Activated CD8-positive, alpha-beta memory T cell treated with anti-CD3 and anti-CD28 coated beads, Interleukin-2, amount 10 ng/mL, durations not matched to agents 7 days and 5 days (primary cell): ENCODE results near the gene SHH. TPM values are rescaled to one million over a fixed set of nuclear protein-coding genes. Genes with fewer than 3 reads are reported as not detected.
A peak's percentile ranks its signal among the peaks of the same experiment; 100 is the strongest.

Experiments
- ATAC-seq: fragments of 150-1000 bp; cut with Tn5 transposase; one replicate; pipeline ENCODE4 v1.10.0; 2021; ENCODE audit warnings: moderate library complexity
- CTCF ChIA-PET: fragments of 350-600 bp; sonication (Branson Sonifier 250); formaldehyde crosslinking; loops from one replicate; lab custom pipeline; 2021; ENCODE audit warnings: antibody characterized with exemption; lab: Charles Lee
- DNase-seq: peaks from one replicate; pipeline ENCODE4 v3.0.0-alpha.2; 2020
- H3K27ac Mint-ChIP-seq: one replicate; pipeline ENCODE4 v1.8.0; 2021; ENCODE audit warnings: mild to moderate bottlenecking, mixed read lengths
- H3K27me3 Mint-ChIP-seq: one replicate; pipeline ENCODE4 v1.8.0; 2021; ENCODE audit warnings: mixed read lengths
- H3K36me3 Mint-ChIP-seq: one replicate; pipeline ENCODE4 v1.8.0; 2021; ENCODE audit warnings: mild to moderate bottlenecking, mixed read lengths
- H3K4me1 Mint-ChIP-seq: one replicate; pipeline ENCODE4 v1.8.0; 2021; ENCODE audit warnings: mixed read lengths
- H3K4me3 Mint-ChIP-seq: one replicate; pipeline ENCODE4 v1.8.0; 2021; ENCODE audit warnings: mild to moderate bottlenecking, moderate library complexity, mixed read lengths
- H3K9me3 Mint-ChIP-seq: one replicate; pipeline ENCODE4 v1.8.0; 2022; ENCODE audit warnings: low read depth, mixed read lengths
- total RNA-seq, 2 experiments: library from RNA; stranded (reverse); gene quantifications; one replicate each; pipeline ENCODE4 v1.2.3, GENCODE V29; 2021

The SHH gene
- total RNA-seq, 2 experiments from 2014 or later, result not detected

GRCh38 chr7:155803418-155804376 is 8.6 kb downstream of the SHH start:
- H3K4me1 Mint-ChIP-seq, result peaks cover 20% of the 10 kb centered on the region
- no peak for ATAC-seq

GRCh38 chr7:155802906-155803417 is 9.3 kb downstream of the SHH start:
- no peak overlapping the region for H3K27ac Mint-ChIP-seq
- no peaks in the 10 kb centered on the region for H3K36me3 Mint-ChIP-seq
- H3K4me3 Mint-ChIP-seq, result no peak overlapping the region
- DNase-seq (no peak), ATAC-seq (no peak)
- H3K4me1 Mint-ChIP-seq, result peaks cover 19% of the 10 kb centered on the region
- CTCF ChIA-PET, result no interaction called here
- H3K9me3 Mint-ChIP-seq, result no peaks in the 10 kb centered on the region
- H3K27me3 Mint-ChIP-seq, result peaks cover 75% of the 10 kb centered on the region

More at GRCh38 chr7:155803418-155804376, 8.6 kb downstream of the SHH start:
- Mint-ChIP-seq H3K36me3 (no peaks in the 10 kb centered on the region), H3K27ac (no peak overlapping the region), H3K4me3 (peak overlapping the region; percentile 70), H3K9me3 (no peaks in the 10 kb centered on the region), H3K27me3 (peaks cover 71% of the 10 kb centered on the region)
- no peak for DNase-seq
- CTCF ChIA-PET, result no interaction called here

- Mint-ChIP-seq H3K9me3 (no peaks in the 10 kb centered on the region), H3K27me3 (peaks cover 69% of the 10 kb centered on the region), H3K4me3 (no peak overlapping the region), H3K4me1 (peaks cover 14% of the 10 kb centered on the region), H3K27ac (no peak overlapping the region), H3K36me3 (no peaks in the 10 kb centered on the region)
- DNase-seq (no peak), ATAC-seq (no peak)
- CTCF ChIA-PET, result no interaction called here
These were observed 10.0 kb downstream of the SHH start for GRCh38 chr7:155802291-155802690.

- CTCF ChIA-PET, result interaction anchor here (1.3 kb wide), 1 partner anchor 95 kb away, joined by 3 read pairs; no protein-coding TSS in a partner anchor
- H3K9me3 Mint-ChIP-seq, result no peaks in the 10 kb centered on the region
- H3K4me1 Mint-ChIP-seq, result peaks cover 10% of the 10 kb centered on the region
- H3K27ac Mint-ChIP-seq, result no peak overlapping the region
- no peak for DNase-seq
- ATAC-seq, result no peak
- H3K36me3 Mint-ChIP-seq, result no peaks in the 10 kb centered on the region
- H3K4me3 Mint-ChIP-seq, result no peak overlapping the region
- peaks cover 56% of the 10 kb centered on the region for H3K27me3 Mint-ChIP-seq
These were observed 11.5 kb downstream of the SHH start for GRCh38 chr7:155800741-155801267.

GRCh38 chr7:155800301-155800700 is 12.0 kb downstream of the SHH start:
- Mint-ChIP-seq H3K4me3 (no peak overlapping the region), H3K4me1 (peaks cover 9% of the 10 kb centered on the region), H3K9me3 (no peaks in the 10 kb centered on the region), H3K27me3 (peaks cover 55% of the 10 kb centered on the region), H3K36me3 (no peaks in the 10 kb centered on the region), H3K27ac (no peak overlapping the region)
- ATAC-seq, result no peak
- no peak for DNase-seq
- CTCF ChIA-PET, result interaction anchor here (1.3 kb wide), 1 partner anchor 94 kb away, joined by 3 read pairs; no protein-coding TSS in a partner anchor

DNA sequence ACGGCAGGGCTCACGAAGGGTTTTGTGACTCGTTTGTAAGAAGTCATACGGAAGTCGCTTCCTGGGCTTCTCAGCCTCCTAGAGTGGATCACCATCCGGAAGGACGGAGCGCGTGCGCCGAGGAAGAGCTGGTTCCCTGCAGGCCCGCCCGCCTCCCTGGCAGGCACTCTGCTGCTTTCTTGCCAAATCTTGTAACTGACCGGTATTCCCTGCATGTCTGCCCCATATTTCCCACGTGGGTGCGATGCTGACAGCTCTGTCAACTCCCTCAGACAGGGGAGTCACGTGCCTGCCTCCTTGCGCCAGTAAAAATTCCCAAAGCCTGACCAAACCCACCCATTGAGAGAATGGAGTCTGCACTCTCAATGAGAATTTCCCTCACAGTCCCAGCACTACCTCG is 12.7 kb downstream of the SHH start:
- peaks cover 8% of the 10 kb centered on the region for H3K4me1 Mint-ChIP-seq
- H3K27me3 Mint-ChIP-seq, result peaks cover 53% of the 10 kb centered on the region
- H3K9me3 Mint-ChIP-seq, result no peaks in the 10 kb centered on the region
- no peak for DNase-seq
- H3K36me3 Mint-ChIP-seq, result no peaks in the 10 kb centered on the region
- ATAC-seq, result no peak
- CTCF ChIA-PET, result interaction anchor here (1.5 to 1.6 kb wide), 2 partner anchors 17 to 420 kb away, joined by 4 read pairs; no protein-coding TSS in a partner anchor
- no peak overlapping the region for H3K4me3 Mint-ChIP-seq
- no peak overlapping the region for H3K27ac Mint-ChIP-seq

- H3K27me3 Mint-ChIP-seq, result peaks cover 49% of the 10 kb centered on the region
- ATAC-seq (no peak), DNase-seq (no peak)
- H3K36me3 Mint-ChIP-seq, result no peaks in the 10 kb centered on the region
- CTCF ChIA-PET, result interaction anchor here (0.8 to 1.6 kb wide), 4 partner anchors 18 to 419 kb away, joined by 3 to 4 read pairs (median 4); no protein-coding TSS in a partner anchor
- peaks cover 7% of the 10 kb centered on the region for H3K4me1 Mint-ChIP-seq
- H3K9me3 Mint-ChIP-seq, result no peaks in the 10 kb centered on the region
- no peak overlapping the region for H3K4me3 Mint-ChIP-seq
- no peak overlapping the region for H3K27ac Mint-ChIP-seq
These were observed 13.4 kb downstream of the SHH start for GRCh38 chr7:155798673-155799439.

GRCh38 chr7:155797262-155798250 is 14.7 kb downstream of the SHH start:
- ATAC-seq, result no peak
- DNase-seq, result no peak
- Mint-ChIP-seq H3K4me3 (no peak overlapping the region), H3K9me3 (no peaks in the 10 kb centered on the region), H3K36me3 (no peaks in the 10 kb centered on the region), H3K27ac (no peak overlapping the region), H3K4me1 (peaks cover 2% of the 10 kb centered on the region), H3K27me3 (peaks cover 41% of the 10 kb centered on the region)
- CTCF ChIA-PET, result interaction anchor here (1.0 to 1.8 kb wide), 4 partner anchors 16 to 418 kb away, joined by 3 to 4 read pairs (median 4); no protein-coding TSS in a partner anchor

- Mint-ChIP-seq H3K4me1 (no peaks in the 10 kb centered on the region), H3K9me3 (no peaks in the 10 kb centered on the region), H3K36me3 (no peaks in the 10 kb centered on the region), H3K27me3 (peaks cover 37% of the 10 kb centered on the region), H3K4me3 (no peak overlapping the region), H3K27ac (no peak overlapping the region)
- DNase-seq, result peak; percentile 69
- CTCF ChIA-PET, result interaction anchor here (1.0 to 2.4 kb wide), 4 partner anchors 17 to 29 kb away, joined by 3 to 8 read pairs (median 4); no protein-coding TSS in a partner anchor
- ATAC-seq, result peak; percentile 79
These were observed 15.6 kb downstream of the SHH start for GRCh38 chr7:155796381-155797261.

- DNase-seq (no peak), ATAC-seq (no peak)
- no peaks in the 10 kb centered on the region for H3K4me1 Mint-ChIP-seq
- CTCF ChIA-PET, result interaction anchor here (1.0 to 2.4 kb wide), 4 partner anchors 17 to 416 kb away, joined by 3 to 8 read pairs (median 4); no protein-coding TSS in a partner anchor
- no peaks in the 10 kb centered on the region for H3K36me3 Mint-ChIP-seq
- H3K27ac Mint-ChIP-seq, result no peak overlapping the region
- H3K27me3 Mint-ChIP-seq, result peaks cover 31% of the 10 kb centered on the region
- no peak overlapping the region for H3K4me3 Mint-ChIP-seq
- no peaks in the 10 kb centered on the region for H3K9me3 Mint-ChIP-seq
These were observed 16.3 kb downstream of the SHH start for GRCh38 chr7:155795951-155796350.

GRCh38 chr7:155795401-155795800 is 16.9 kb downstream of the SHH start:
- H3K9me3 Mint-ChIP-seq, result no peaks in the 10 kb centered on the region
- no peak overlapping the region for H3K27ac Mint-ChIP-seq
- no peaks in the 10 kb centered on the region for H3K36me3 Mint-ChIP-seq
- CTCF ChIA-PET, result interaction anchor here (1.0 to 2.4 kb wide), 5 partner anchors 17 to 415 kb away, joined by 3 to 8 read pairs (median 3); partner anchors contain the start of gene SHH
- H3K27me3 Mint-ChIP-seq, result peaks cover 25% of the 10 kb centered on the region
- ATAC-seq (no peak), DNase-seq (no peak)
- no peak overlapping the region for H3K4me3 Mint-ChIP-seq
- H3K4me1 Mint-ChIP-seq, result no peaks in the 10 kb centered on the region
